H9 (cell line): ENCODE data around the gene PMCH. TPM values are rescaled to one million over a fixed set of nuclear protein-coding genes. Genes with fewer than 3 reads are reported as not detected.

ENCODE experiments used
- DNase-seq: peaks from one replicate; pipeline ENCODE4 v3.0.0-alpha.2; 2017
- H2AFZ ChIP-seq: one replicate; pipeline ENCODE4 v1.6.1; 2013; ENCODE audit warnings: mild to moderate bottlenecking, low read length, control low read depth, moderate library complexity
- H2AK5ac ChIP-seq: 2 replicates; pipeline ENCODE4 v1.6.1; 2013; ENCODE audit warnings: low read length, control low read depth, mixed read lengths; ENCODE audit not compliant: insufficient read length
- H2BK120ac ChIP-seq: one replicate; pipeline ENCODE4 v1.6.1; 2013; ENCODE audit warnings: low read depth, mild to moderate bottlenecking, low read length, control low read depth, inconsistent platforms; ENCODE audit not compliant: poor library complexity, severe bottlenecking
- H2BK12ac ChIP-seq: 2 replicates; pipeline ENCODE4 v1.6.1; 2013; ENCODE audit warnings: low read length, control low read depth, mixed read lengths, low read depth; ENCODE audit not compliant: insufficient read length
- H2BK15ac ChIP-seq: 2 replicates; pipeline ENCODE4 v1.6.1; 2013; ENCODE audit warnings: low read depth, low read length, control low read depth
- H2BK20ac ChIP-seq: one replicate; pipeline ENCODE4 v1.6.1; 2013; ENCODE audit warnings: low read depth, mild to moderate bottlenecking, low read length, control low read depth, inconsistent platforms; ENCODE audit not compliant: poor library complexity, severe bottlenecking
- H2BK5ac ChIP-seq: 2 replicates; pipeline ENCODE4 v1.6.1; 2013; ENCODE audit warnings: low read length, control low read depth, mixed read lengths; ENCODE audit not compliant: insufficient read length
- H3K14ac ChIP-seq: 2 replicates; pipeline ENCODE4 v1.6.1; 2013; ENCODE audit warnings: low read length, control low read depth; ENCODE audit not compliant: insufficient read depth
- H3K18ac ChIP-seq: 2 replicates; pipeline ENCODE4 v1.6.1; 2013; ENCODE audit warnings: low read depth, mild to moderate bottlenecking, mixed read lengths, low read length, control low read depth; ENCODE audit not compliant: insufficient read length
- H3K23ac ChIP-seq: 2 replicates; pipeline ENCODE4 v1.6.1; 2013; ENCODE audit warnings: low read length, control low read depth, mixed read lengths, low read depth; ENCODE audit not compliant: insufficient read length
- H3K23me2 ChIP-seq: 2 replicates; pipeline ENCODE4 v1.6.1; 2013; ENCODE audit warnings: low read depth, mild to moderate bottlenecking, mixed read lengths, low read length, control low read depth; ENCODE audit not compliant: insufficient read length, poor library complexity, severe bottlenecking
- H3K27ac ChIP-seq: 2 replicates; pipeline ENCODE4 v1.5.1; 2013; ENCODE audit warnings: low read length, control low read depth, mixed read lengths, low read depth; ENCODE audit not compliant: insufficient read length
- H3K27me3 ChIP-seq: 2 replicates; pipeline ENCODE4 v1.6.1; 2013; ENCODE audit warnings: low read length, control low read depth, inconsistent platforms; ENCODE audit not compliant: insufficient read depth
- H3K4ac ChIP-seq: 2 replicates; pipeline ENCODE4 v1.6.1; 2013; ENCODE audit warnings: low read depth, mild to moderate bottlenecking, control low read depth, inconsistent platforms, low read length, moderate library complexity
- H3K4me1 ChIP-seq: 2 replicates; pipeline ENCODE4 v1.6.1; 2013; ENCODE audit warnings: low read length, control low read depth, inconsistent platforms; ENCODE audit not compliant: insufficient read depth
- H3K4me2 ChIP-seq: 2 replicates; pipeline ENCODE4 v1.6.1; 2013; ENCODE audit warnings: low read length, control low read depth, mixed read lengths; ENCODE audit not compliant: insufficient read length, insufficient read depth
- H3K56ac ChIP-seq: 2 replicates; pipeline ENCODE4 v1.6.1; 2013; ENCODE audit warnings: low read depth, mild to moderate bottlenecking, mixed read lengths, low read length, control low read depth; ENCODE audit not compliant: insufficient read length
- H3K79me1 ChIP-seq: 2 replicates; pipeline ENCODE4 v1.6.1; 2013; ENCODE audit warnings: low read depth, mild to moderate bottlenecking, moderate library complexity, low read length, control low read depth, inconsistent platforms; ENCODE audit not compliant: insufficient read depth, poor library complexity, severe bottlenecking
- H3K79me2 ChIP-seq: 2 replicates; pipeline ENCODE4 v1.6.1; 2013; ENCODE audit warnings: low read length, control low read depth, inconsistent platforms; ENCODE audit not compliant: insufficient read depth
- H3K9ac ChIP-seq: 2 replicates; pipeline ENCODE4 v1.6.1; 2013; ENCODE audit warnings: low read length, control low read depth, mixed read lengths; ENCODE audit not compliant: insufficient read length; ENCODE audit errors: extremely low read depth
- H3K9me3 ChIP-seq: one replicate; pipeline ENCODE4 v1.6.1; 2013; ENCODE audit warnings: low read depth, low read length, inconsistent platforms; ENCODE audit not compliant: control insufficient read depth
- H3T11ph ChIP-seq: one replicate; pipeline ENCODE4 v1.6.1; 2013; ENCODE audit warnings: mild to moderate bottlenecking, low read length, control low read depth, inconsistent platforms
- H4K20me1 ChIP-seq: one replicate; pipeline ENCODE4 v1.6.1; 2013; ENCODE audit not compliant: control insufficient read depth, insufficient read length, insufficient read depth
- H4K5ac ChIP-seq: 2 replicates; pipeline ENCODE4 v1.6.1; 2013; ENCODE audit warnings: low read depth, mild to moderate bottlenecking, mixed read lengths, low read length, control low read depth; ENCODE audit not compliant: insufficient read length
- H4K8ac ChIP-seq: replicated peaks from 2 replicates; pipeline ENCODE4 v1.6.1; 2013; ENCODE audit warnings: low read length, control low read depth, mixed read lengths, low read depth; ENCODE audit not compliant: insufficient read length
- H4K91ac ChIP-seq: 2 replicates; pipeline ENCODE4 v1.6.1; 2013; ENCODE audit warnings: low read depth, mild to moderate bottlenecking, moderate library complexity, mixed read lengths, low read length, control low read depth; ENCODE audit not compliant: insufficient read length
- H3K27ac Mint-ChIP-seq, 3 experiments: 2 replicates in 2 of 3; 3 replicates in 1 of 3; pipeline ENCODE4 v1.8.0; 2020 to 2021; ENCODE audit warnings: mixed read lengths in 3 of 3, mild to moderate bottlenecking in 1 of 3, moderate library complexity in 1 of 3
- H3K27me3 Mint-ChIP-seq: 2 replicates; pipeline ENCODE4 v1.8.0; 2021; ENCODE audit warnings: low read depth, mild to moderate bottlenecking, moderate library complexity, mixed read lengths
- H3K36me3 Mint-ChIP-seq, 3 experiments: 2 replicates in 2 of 3; 3 replicates in 1 of 3; pipeline ENCODE4 v1.8.0; 2020 to 2021; ENCODE audit warnings: low read depth in 3 of 3, mixed read lengths in 3 of 3; ENCODE audit not compliant: insufficient read depth in 1 of 3
- H3K4me1 Mint-ChIP-seq, 2 experiments: 2 replicates each; pipeline ENCODE4 v1.8.0; 2020; ENCODE audit warnings: mixed read lengths in 2 of 2
- H3K4me3 Mint-ChIP-seq, 2 experiments: 2 replicates in 1 of 2; 3 replicates in 1 of 2; pipeline ENCODE4 v1.8.0; 2020 to 2021; ENCODE audit warnings: mild to moderate bottlenecking in 2 of 2, mixed read lengths in 2 of 2, moderate library complexity in 1 of 2
- H3K9me3 Mint-ChIP-seq, 2 experiments: 2 replicates in 1 of 2; 3 replicates in 1 of 2; pipeline ENCODE4 v1.8.0; 2020; ENCODE audit warnings: mild to moderate bottlenecking in 2 of 2, mixed read lengths in 2 of 2, moderate library complexity in 1 of 2
- CTCF ChIP-seq: fragments of 200-600 bp; sonication (generic); conservative IDR thresholded peaks from 3 replicates; pipeline ENCODE4 v1.8.0; 2021; ENCODE audit warnings: antibody characterized with exemption, mild to moderate bottlenecking
- WGBS: extraction: QIAGEN DNeasy Blood & Tissue Kit; methylation state at CpG from one replicate; pipeline ENCODE4 v1.1.7; 2013; ENCODE audit warnings: missing lambda C conversion rate, low lambda C conversion rate, mixed read lengths; ENCODE audit not compliant: insufficient read length; ENCODE audit errors: extremely low coverage; 5-methylcytosine and 5-hydroxymethylcytosine counted together
- total RNA-seq: library from RNA; stranded (reverse); gene quantifications from 2 replicates; pipeline ENCODE4 v1.2.1, GENCODE V29; 2021

PMCH gene
- total RNA-seq, 1 experiment from 2014 or later, result not detected

- Histone ChIP-seq H3K27me3 (no peaks in the 10 kb centered on the region), H3T11ph (no peak overlapping the region), H3K79me1 (no peaks in the 10 kb centered on the region), H3K27ac (no peak overlapping the region), H2AFZ (no peak overlapping the region), H2BK20ac (no peak overlapping the region), H3K56ac (no peak overlapping the region), H4K91ac (no peak overlapping the region), H3K18ac (no peak overlapping the region), H3K23me2 (no peaks in the 10 kb centered on the region), H3K9me3 (no peaks in the 10 kb centered on the region), H3K4me1 (no peaks in the 10 kb centered on the region), H3K14ac (no peak overlapping the region), H3K4me2 (no peak overlapping the region), H3K79me2 (no peaks in the 10 kb centered on the region), H4K8ac (no peak overlapping the region), H2BK120ac (no peak overlapping the region), H3K9ac (no peak overlapping the region), H4K5ac (no peak overlapping the region), H2BK15ac (no peak overlapping the region), H3K23ac (no peak overlapping the region), H2BK12ac (no peak overlapping the region), H4K20me1 (no peaks in the 10 kb centered on the region), H2AK5ac (no peak overlapping the region), H3K4ac (no peak overlapping the region), H2BK5ac (no peak overlapping the region)
- no peak overlapping the region for H3K4me3 Mint-ChIP-seq
- H3K4me1 Mint-ChIP-seq, result peaks cover 17% of the 10 kb centered on the region in 2 experiments
- DNase-seq, result no peak
- H3K9me3 Mint-ChIP-seq, result peaks cover 7 to 11% of the 10 kb centered on the region in 2 experiments; a peak in 4 of 5 replicates
- no peak for TF ChIP-seq CTCF
- H3K27me3 Mint-ChIP-seq, result no peaks in the 10 kb centered on the region; the same call in 1 of the 2 replicates
- no CpG with 5 or more reads among the region's 2 CpGs for WGBS
- no peak overlapping the region for H3K27ac Mint-ChIP-seq
- peaks cover 0 to 7% (median 0%) of the 10 kb centered on the region in 3 experiments; a peak in 1 of 7 replicates for H3K36me3 Mint-ChIP-seq
Measured at GRCh38 chr12:102234599-102234998, 37.0 kb upstream of the PMCH start.
